Endothelial cell of umbilical vein (primary cell): ENCODE data around the gene PDCD11. TPM values are rescaled to one million over a fixed set of nuclear protein-coding genes. Genes with fewer than 3 reads are reported as not detected.

Experiments
- BruUV-seq: library from RNA; stranded (reverse); fragments of 400-500 nt; replicated peaks from 2 replicates; lab custom pipeline; 2021; lab: Mats Ljungman, UMichigan
- CTCF ChIA-PET: fragments of 300-600, 350-600 bp; sonication (Branson Sonifier 250); formaldehyde crosslinking; loops from one replicate; lab custom pipeline; 2021; ENCODE audit warnings: antibody characterized with exemption, inconsistent platforms; lab: Charles Lee
- POLR2A ChIA-PET: fragments of 300-600, 350-600 bp; sonication (Branson Sonifier 250); formaldehyde crosslinking; loops from one replicate; lab custom pipeline; 2021; ENCODE audit warnings: antibody characterized with exemption, inconsistent platforms; lab: Charles Lee
- DNase-seq: peaks from one replicate; pipeline ENCODE4 v3.0.0-alpha.2; 2011; ENCODE audit warnings: low read depth, low spot score
- FAIRE-seq: peaks from 2 replicates; lab custom pipeline; 2011; peaks lifted over from hg19 to GRCh38; lab: Jason Lieb, UNC
- H2AFZ ChIP-seq: 2 replicates; pipeline ENCODE4 v1.6.0; 2012; ENCODE audit warnings: low read depth, low read length, control low read depth, inconsistent platforms
- H3K27ac ChIP-seq: 2 replicates; pipeline ENCODE4 v1.5.1; 2011; ENCODE audit warnings: low read depth, mild to moderate bottlenecking, control low read depth, low read length, moderate library complexity; ENCODE audit not compliant: insufficient read depth
- H3K27me3 ChIP-seq, 2 experiments: 2 replicates each; pipeline versions ENCODE4 v1.6.0 to v1.6.1; 2011; ENCODE audit warnings: low read length in 2 of 2, mixed read lengths in 1 of 2; ENCODE audit not compliant: control insufficient read depth in 2 of 2, insufficient read depth in 2 of 2
- H3K36me3 ChIP-seq, 2 experiments: 2 replicates in 1 of 2; 3 replicates in 1 of 2; pipeline ENCODE4 v1.5.1; 2011; ENCODE audit warnings: low read length in 2 of 2, mild to moderate bottlenecking in 1 of 2, moderate library complexity in 1 of 2; ENCODE audit not compliant: control insufficient read depth in 2 of 2, insufficient read depth in 2 of 2; ENCODE audit errors: extremely low read depth in 1 of 2
- H3K4me1 ChIP-seq: 3 replicates; pipeline ENCODE4 v1.5.1; 2011; ENCODE audit warnings: mild to moderate bottlenecking, low read length; ENCODE audit not compliant: control insufficient read depth, insufficient read depth; ENCODE audit errors: extremely low read depth
- H3K4me2 ChIP-seq: 2 replicates; pipeline ENCODE4 v1.6.1; 2011; ENCODE audit warnings: low read length, control low read depth, mixed read lengths; ENCODE audit not compliant: insufficient read depth
- H3K4me3 ChIP-seq, 3 experiments: fragments of 200-600 bp in 1 of 3; sonication (generic), shearing (Covaris generic) in 1 of 3; replicated peaks in 1 of 3; 2 replicates each; pipeline ENCODE4 v1.5.1; 2011 to 2016; ENCODE audit warnings: control low read depth in 3 of 3, low read length in 3 of 3, mild to moderate bottlenecking in 2 of 3, inconsistent platforms in 1 of 3, low read depth in 1 of 3, moderate library complexity in 1 of 3; ENCODE audit not compliant: insufficient read depth in 1 of 3
- H3K79me2 ChIP-seq: 2 replicates; pipeline ENCODE4 v1.6.0; 2012; ENCODE audit warnings: low read length, inconsistent platforms; ENCODE audit not compliant: control insufficient read depth, insufficient read depth
- H3K9ac ChIP-seq: replicated peaks from 2 replicates; pipeline ENCODE3; 2011; ENCODE audit warnings: low read length, control low read depth; ENCODE audit not compliant: insufficient read depth; ENCODE audit errors: extremely low read depth
- H3K9me1 ChIP-seq: replicated peaks from 3 replicates; pipeline ENCODE4 v1.6.0; 2011; ENCODE audit warnings: mild to moderate bottlenecking, low read length; ENCODE audit not compliant: control insufficient read depth, insufficient read depth; ENCODE audit errors: extremely low read depth
- H3K9me3 ChIP-seq: replicated peaks from 2 replicates; pipeline ENCODE4 v1.5.1; 2012; ENCODE audit warnings: low read length, inconsistent platforms; ENCODE audit not compliant: control insufficient read depth, insufficient read depth
- H4K20me1 ChIP-seq: replicated peaks from 2 replicates; pipeline ENCODE3; 2011; ENCODE audit warnings: mild to moderate bottlenecking, low read length; ENCODE audit not compliant: control insufficient read depth, insufficient read depth; ENCODE audit errors: extremely low read depth
- EZH2 ChIP-seq: IDR thresholded peaks from 2 replicates; pipeline ENCODE4 v1.6.1; 2012; ENCODE audit warnings: borderline replicate concordance, low read depth, mild to moderate bottlenecking, moderate library complexity, low read length, inconsistent platforms; ENCODE audit not compliant: severe bottlenecking
- FOS ChIP-seq: IDR thresholded peaks from 2 replicates; pipeline ENCODE4 v1.6.1; 2011; ENCODE audit warnings: mild to moderate bottlenecking, low read length, moderate library complexity, borderline replicate concordance; ENCODE audit not compliant: insufficient read depth
- GATA2 ChIP-seq: IDR thresholded peaks from 2 replicates; pipeline ENCODE4 v1.7.0; 2011; ENCODE audit warnings: low read depth, mild to moderate bottlenecking, moderate library complexity, mixed read lengths, low read length; ENCODE audit not compliant: insufficient read length, insufficient read depth
- JUN ChIP-seq: IDR thresholded peaks from 2 replicates; pipeline ENCODE4 v1.6.1; 2011; ENCODE audit warnings: borderline replicate concordance, low read depth; ENCODE audit not compliant: insufficient read length, insufficient read depth
- MYC ChIP-seq: IDR thresholded peaks from one replicate; pipeline ENCODE4 v1.6.1; 2011; ENCODE audit warnings: mild to moderate bottlenecking, low read depth, low read length
- POLR2A ChIP-seq: IDR thresholded peaks from 2 replicates; pipeline ENCODE4 v1.6.1; 2012; ENCODE audit warnings: low read depth, mild to moderate bottlenecking, control low read depth, low read length
- POLR2AphosphoS5 ChIP-seq: IDR thresholded peaks from 2 replicates; pipeline ENCODE4 v1.6.1; 2012; ENCODE audit warnings: low read depth, mild to moderate bottlenecking, control low read depth, low read length, moderate library complexity; ENCODE audit not compliant: insufficient read depth
- dilution Hi-C: fragments of 300-500 bp; cut with MboI; formaldehyde crosslinking; loops from one replicate; pipeline ENCODE4 v1.15.0; 2019; ENCODE audit warnings: low sequenced_read_pairs; ENCODE audit not compliant: extremely low pct_ligation_motif_present
- intact Hi-C: fragments of 100-400 bp; cut with micrococcal nuclease; formaldehyde crosslinking; loops from one replicate; pipeline ENCODE4 v1.10.0; 2022
- polyA plus RNA-seq, 4 experiments: library from polyadenylated mRNA; depleted of rRNA in 3 of 4; stranded (reverse) in 3 of 4; unstranded in 1 of 4; fragments of >200 nt; gene quantifications; 2 replicates each; pipeline versions ENCODE4 v1.2.1 to v1.2.3, GENCODE V29; 2011 to 2012; ENCODE audit warnings: missing spikeins in 1 of 4
- total RNA-seq: library from RNA; stranded (reverse); gene quantifications from 2 replicates; pipeline ENCODE4 v1.2.3, GENCODE V29; 2021
- TF ChIP-seq, protein P1 (sequence below), 2 donors: IDR thresholded peaks; 1 replicate in 1 of 2; 2 replicates in 1 of 2; pipeline ENCODE4 v1.5.1; 2011; ENCODE audit warnings: low read length in 2 of 2, mild to moderate bottlenecking in 2 of 2, moderate library complexity in 2 of 2, control low read depth in 1 of 2, inconsistent platforms in 1 of 2, low read depth in 1 of 2; ENCODE audit not compliant: insufficient read depth in 1 of 2; ENCODE audit errors: extremely low read depth in 1 of 2
- TF ChIP-seq, protein P2 (sequence below): IDR thresholded peaks from 2 replicates; pipeline ENCODE4 v1.6.1; 2011; ENCODE audit not compliant: insufficient read depth, insufficient read length

PDCD11 gene
- total and polyA plus RNA-seq, 2 donors (not counting 3 experiments of a cell fraction or from before 2014, with no cell fraction given): 12.6 to 52.7 TPM

DNA sequence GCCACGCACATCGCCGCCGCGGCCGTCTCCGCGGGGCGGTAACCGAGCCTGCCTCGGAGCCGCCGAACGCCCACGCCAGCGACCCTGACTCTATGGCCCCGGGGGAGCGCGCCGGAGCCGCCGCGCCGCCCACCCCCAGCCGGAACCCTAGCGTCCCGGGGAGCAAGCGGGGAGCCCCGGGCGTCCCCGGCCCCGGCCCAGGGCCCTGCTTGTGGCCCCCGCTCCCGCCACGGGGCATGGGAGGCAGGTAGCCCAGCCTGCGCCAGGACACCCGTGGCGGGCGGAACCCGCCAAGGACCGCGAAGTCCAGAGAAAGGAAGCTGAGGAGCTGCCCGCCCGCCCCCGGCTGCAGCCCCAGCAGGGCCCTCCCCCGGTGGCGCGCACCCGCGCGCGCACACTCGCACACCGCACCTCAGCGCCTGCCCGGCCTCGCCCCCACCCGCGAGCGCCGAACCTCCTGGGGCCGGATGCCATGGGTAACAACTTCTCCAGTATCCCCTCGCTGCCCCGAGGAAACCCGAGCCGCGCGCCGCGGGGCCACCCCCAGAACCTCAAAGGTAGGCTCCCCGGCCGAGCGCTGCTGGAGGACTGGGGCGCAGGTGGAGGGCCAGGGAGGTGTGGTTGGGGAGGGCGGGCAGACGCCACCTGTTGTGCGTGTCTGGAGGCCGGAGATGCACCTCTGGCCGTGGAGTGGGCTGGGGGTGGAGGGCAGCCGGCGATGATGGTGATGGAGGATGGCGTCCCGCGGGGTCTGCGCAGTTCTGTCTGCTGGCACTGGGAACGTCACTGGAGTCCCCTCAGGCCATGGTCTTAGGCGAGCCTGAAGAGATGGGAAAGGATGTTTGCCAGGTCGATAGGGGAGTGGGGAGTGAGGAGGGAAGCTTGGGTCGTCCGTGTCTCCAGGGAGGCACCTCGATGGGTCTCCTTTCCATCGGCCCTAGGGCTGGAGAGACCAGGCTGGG is 97.8 kb downstream of the PDCD11 start:
- no peaks in the 10 kb centered on the region for H3K79me2 ChIP-seq
- no peaks in the 10 kb centered on the region for H3K36me3 ChIP-seq
- POLR2A ChIA-PET: no interaction called here
- CTCF ChIA-PET: interaction anchor here (1.0 to 4.6 kb wide), 7 partner anchors 8 to 162 kb away, joined by 3 to 17 read pairs (median 3); no protein-coding TSS in a partner anchor
- dilution Hi-C loops (no loop called here), intact Hi-C loops (no loop called here)
- H3K9me3 ChIP-seq: no peaks in the 10 kb centered on the region
- no peak overlapping the region for H3K27ac ChIP-seq
- DNase-seq: no peak
- no peak overlapping the region for H3K9ac ChIP-seq
- BruUV-seq: no TSS peak
- H2AFZ ChIP-seq: peak overlapping the region; percentile 22
- H4K20me1 ChIP-seq: no peaks in the 10 kb centered on the region
- no peak for FAIRE-seq
- peak overlapping the region in 2 of 3 experiments; percentile 34 to 43 for H3K4me3 ChIP-seq
- peaks cover 11% of the 10 kb centered on the region for H3K4me1 ChIP-seq
- peak overlapping the region; percentile 59 for H3K4me2 ChIP-seq
- no peaks in the 10 kb centered on the region for H3K9me1 ChIP-seq
- TF ChIP-seq, protein P1, sequence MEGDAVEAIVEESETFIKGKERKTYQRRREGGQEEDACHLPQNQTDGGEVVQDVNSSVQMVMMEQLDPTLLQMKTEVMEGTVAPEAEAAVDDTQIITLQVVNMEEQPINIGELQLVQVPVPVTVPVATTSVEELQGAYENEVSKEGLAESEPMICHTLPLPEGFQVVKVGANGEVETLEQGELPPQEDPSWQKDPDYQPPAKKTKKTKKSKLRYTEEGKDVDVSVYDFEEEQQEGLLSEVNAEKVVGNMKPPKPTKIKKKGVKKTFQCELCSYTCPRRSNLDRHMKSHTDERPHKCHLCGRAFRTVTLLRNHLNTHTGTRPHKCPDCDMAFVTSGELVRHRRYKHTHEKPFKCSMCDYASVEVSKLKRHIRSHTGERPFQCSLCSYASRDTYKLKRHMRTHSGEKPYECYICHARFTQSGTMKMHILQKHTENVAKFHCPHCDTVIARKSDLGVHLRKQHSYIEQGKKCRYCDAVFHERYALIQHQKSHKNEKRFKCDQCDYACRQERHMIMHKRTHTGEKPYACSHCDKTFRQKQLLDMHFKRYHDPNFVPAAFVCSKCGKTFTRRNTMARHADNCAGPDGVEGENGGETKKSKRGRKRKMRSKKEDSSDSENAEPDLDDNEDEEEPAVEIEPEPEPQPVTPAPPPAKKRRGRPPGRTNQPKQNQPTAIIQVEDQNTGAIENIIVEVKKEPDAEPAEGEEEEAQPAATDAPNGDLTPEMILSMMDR (IDR thresholded peaks at IDR 0.05; ENCODE audit: extremely low read depth in 1 of 2, insufficient read depth in 1 of 2, low read depth in 1 of 2, low read length in 2 of 2): no peak
- peak; percentile 83 for TF ChIP-seq EZH2
- H3K27me3 ChIP-seq: peaks cover 29 to 50% of the 10 kb centered on the region in 2 experiments

DNA sequence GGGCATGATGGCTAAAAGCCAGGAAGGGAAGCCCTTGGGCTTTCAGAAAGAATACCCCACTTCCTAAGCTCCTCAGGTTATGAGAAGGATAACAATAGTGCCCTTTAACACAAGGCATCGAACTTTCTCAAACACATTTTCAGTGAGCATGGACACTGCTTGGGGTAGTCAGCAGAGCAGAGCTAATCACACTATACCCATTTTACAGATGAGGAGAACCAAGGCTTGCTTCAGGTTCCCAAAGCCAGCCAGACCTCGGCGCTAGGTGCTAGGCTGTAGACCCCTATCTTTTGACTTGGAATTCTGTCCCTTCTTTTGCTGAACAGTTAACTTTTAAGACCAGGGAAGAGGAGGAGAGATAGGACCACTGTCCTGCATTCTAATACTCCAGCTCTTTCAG is 98.9 kb downstream of the PDCD11 start:
- Histone ChIP-seq H3K4me1 (peaks cover 11% of the 10 kb centered on the region), H3K4me2 (no peak overlapping the region), H3K4me3 (no peak overlapping the region), H3K9ac (no peak overlapping the region), H4K20me1 (no peaks in the 10 kb centered on the region), H3K27me3 (peaks cover 33 to 53% of the 10 kb centered on the region in 2 experiments), H3K9me3 (no peaks in the 10 kb centered on the region), H3K36me3 (no peaks in the 10 kb centered on the region), H3K79me2 (no peaks in the 10 kb centered on the region), H3K27ac (no peak overlapping the region), H3K9me1 (no peaks in the 10 kb centered on the region), H2AFZ (no peak overlapping the region)
- no peak for TF ChIP-seq POLR2AphosphoS5
- TF ChIP-seq FOS: no peak
- TF ChIP-seq, protein P2, sequence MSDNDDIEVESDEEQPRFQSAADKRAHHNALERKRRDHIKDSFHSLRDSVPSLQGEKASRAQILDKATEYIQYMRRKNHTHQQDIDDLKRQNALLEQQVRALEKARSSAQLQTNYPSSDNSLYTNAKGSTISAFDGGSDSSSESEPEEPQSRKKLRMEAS: no peak
- no peak for TF ChIP-seq JUN
- TF ChIP-seq POLR2A: no peak
- TF ChIP-seq EZH2: no peak
- no peak for TF ChIP-seq MYC
- TF ChIP-seq GATA2: no peak
- TF ChIP-seq, protein P1 (IDR thresholded peaks at IDR 0.05; ENCODE audit: extremely low read depth in 1 of 2, insufficient read depth in 1 of 2, low read depth in 1 of 2, low read length in 2 of 2): no peak
- dilution Hi-C loops: no loop called here
- intact Hi-C loops: no loop called here
- no peak for FAIRE-seq
- BruUV-seq: no TSS peak
- POLR2A ChIA-PET: no interaction called here
- no peak for DNase-seq
- CTCF ChIA-PET: interaction anchor here (1.0 to 1.2 kb wide), 2 partner anchors 9 to 11 kb away, joined by 3 to 4 read pairs; no protein-coding TSS in a partner anchor
